SU-DHL-6 (cell line): ENCODE measurements around the gene PHTF2.

Experiments used
- H2AFZ ChIP-seq: fragments of 200-600 bp; sonication (generic); 2 replicates; pipeline ENCODE4 v1.6.1; 2014; ENCODE audit warnings: low read depth, mild to moderate bottlenecking, moderate library complexity, mixed read lengths, antibody characterized with exemption, low read length; ENCODE audit not compliant: severe bottlenecking
- H3F3A ChIP-seq: fragments of 200-600 bp; shearing (Covaris generic); 2 replicates; pipeline ENCODE4 v1.6.0; 2016; ENCODE audit warnings: antibody characterized with exemption, mild to moderate bottlenecking; ENCODE audit not compliant: insufficient read depth
- H3K27ac ChIP-seq: fragments of 200-600 bp; sonication (generic); 2 replicates; pipeline ENCODE4 v1.5.1; 2016; ENCODE audit warnings: low read depth, mild to moderate bottlenecking, low read length, moderate library complexity, mixed read lengths
- H3K27me3 ChIP-seq: fragments of 200-600 bp; sonication (generic), shearing (Covaris generic); 2 replicates; pipeline ENCODE4 v1.6.0; 2014; ENCODE audit warnings: mild to moderate bottlenecking, low read length
- H3K36me3 ChIP-seq: fragments of 200-600 bp; sonication (generic); 2 replicates; pipeline ENCODE4 v1.6.1; 2014; ENCODE audit warnings: mild to moderate bottlenecking, low read length, mixed read lengths
- H3K4me2 ChIP-seq: fragments of 300-600, 200-600 bp; shearing (Covaris generic), sonication (generic); 2 replicates; pipeline ENCODE4 v1.6.0; 2014; ENCODE audit warnings: low read length, low read depth, mild to moderate bottlenecking; ENCODE audit not compliant: poor library complexity, severe bottlenecking
- H3K4me3 ChIP-seq: fragments of 200-600 bp; sonication (generic); 2 replicates; pipeline ENCODE4 v1.5.1; 2014; ENCODE audit warnings: antibody characterized with exemption, low read length, mild to moderate bottlenecking, mixed read lengths; ENCODE audit not compliant: insufficient read depth, poor library complexity, severe bottlenecking
- H3K79me2 ChIP-seq: fragments of 200-600 bp; sonication (generic); 2 replicates; pipeline ENCODE4 v1.6.1; 2014; ENCODE audit warnings: mild to moderate bottlenecking, low read length, moderate library complexity; ENCODE audit not compliant: insufficient read depth
- H3K9ac ChIP-seq: fragments of 200-600 bp; sonication (generic); 2 replicates; pipeline ENCODE4 v1.7.0; 2014; ENCODE audit warnings: mild to moderate bottlenecking, low read length
- H3K9me2 ChIP-seq: fragments of 200-600 bp; sonication (generic); replicated peaks from 2 replicates; pipeline ENCODE4 v1.6.1; 2014; ENCODE audit warnings: low read length; ENCODE audit not compliant: insufficient read depth
- H3K9me3 ChIP-seq: fragments of 200-600 bp; sonication (generic); 2 replicates; pipeline ENCODE4 v1.6.1; 2014; ENCODE audit warnings: low read length, mixed read lengths; ENCODE audit not compliant: insufficient read depth
- H4K20me1 ChIP-seq: fragments of 200-600 bp; sonication (generic); 2 replicates; pipeline ENCODE4 v1.6.1; 2014; ENCODE audit warnings: low read depth, mild to moderate bottlenecking, antibody characterized with exemption, low read length, moderate library complexity, mixed read lengths
- CTCF ChIP-seq: fragments of 200-600 bp; sonication (generic); IDR thresholded peaks from one replicate; pipeline ENCODE4 v1.5.1; 2017; ENCODE audit warnings: antibody characterized with exemption, mild to moderate bottlenecking, low read length, moderate library complexity; ENCODE audit not compliant: insufficient read depth, poor library complexity, severe bottlenecking
- EZH2phosphoT487 ChIP-seq: fragments of 200-600 bp; sonication (generic), shearing (Covaris generic); conservative IDR thresholded peaks from 2 replicates; pipeline ENCODE4 v1.6.1; 2018; ENCODE audit warnings: mild to moderate bottlenecking, antibody characterized with exemption, low read length, moderate library complexity, mixed read lengths

The PHTF2 gene

GRCh38 chr7:77827999-77828398 is 29.4 kb downstream of the PHTF2 start:
- Histone ChIP-seq H3K36me3 (no peaks in the 10 kb centered on the region), H3K27ac (peak overlapping the region; percentile 97), H3K27me3 (no peaks in the 10 kb centered on the region), H4K20me1 (peaks cover 11% of the 10 kb centered on the region; the same call in 1 of the 2 replicates), H3K9me3 (no peaks in the 10 kb centered on the region), H3F3A (peaks cover 84% of the 10 kb centered on the region), H3K4me3 (peak overlapping the region; percentile 32), H2AFZ (no peak overlapping the region), H3K79me2 (peaks cover 97% of the 10 kb centered on the region), H3K9ac (peak overlapping the region; percentile 10; the same call in 1 of the 2 replicates), H3K9me2 (no peaks in the 10 kb centered on the region), H3K4me2 (peak overlapping the region; percentile 97)
- no peak for TF ChIP-seq EZH2phosphoT487
- no peak for TF ChIP-seq CTCF

GRCh38 chr7:77830649-77831355 is 32.2 kb downstream of the PHTF2 start:
- no peak overlapping the region for H3K4me3 ChIP-seq
- TF ChIP-seq EZH2phosphoT487 (no peak), CTCF (no peak)
- H4K20me1 ChIP-seq, result peaks cover 11% of the 10 kb centered on the region; the same call in 1 of the 2 replicates
- H3F3A ChIP-seq, result peaks cover 68% of the 10 kb centered on the region
- H2AFZ ChIP-seq, result no peak overlapping the region
- no peaks in the 10 kb centered on the region for H3K27me3 ChIP-seq
- H3K9ac ChIP-seq, result peak overlapping the region; percentile 26
- peaks cover 99% of the 10 kb centered on the region for H3K79me2 ChIP-seq
- peak overlapping the region; percentile 97 for H3K27ac ChIP-seq
- no peaks in the 10 kb centered on the region for H3K36me3 ChIP-seq
- no peaks in the 10 kb centered on the region for H3K9me3 ChIP-seq
- H3K9me2 ChIP-seq, result no peaks in the 10 kb centered on the region
- H3K4me2 ChIP-seq, result peak overlapping the region; percentile 97

- H3K9me3 ChIP-seq, result no peaks in the 10 kb centered on the region
- peaks cover 99% of the 10 kb centered on the region for H3K79me2 ChIP-seq
- H4K20me1 ChIP-seq, result peaks cover 11% of the 10 kb centered on the region; the same call in 1 of the 2 replicates
- peak overlapping the region; percentile 97 for H3K4me2 ChIP-seq
- H3K27me3 ChIP-seq, result no peaks in the 10 kb centered on the region
- peak overlapping the region; percentile 1; the same call in 1 of the 2 replicates for H3K9ac ChIP-seq
- no peaks in the 10 kb centered on the region for H3K36me3 ChIP-seq
- H3F3A ChIP-seq, result peaks cover 61% of the 10 kb centered on the region
- H3K9me2 ChIP-seq, result no peaks in the 10 kb centered on the region
- H3K4me3 ChIP-seq, result no peak overlapping the region
- peak overlapping the region; percentile 97 for H3K27ac ChIP-seq
- no peak for TF ChIP-seq EZH2phosphoT487
- TF ChIP-seq CTCF, result no peak
- no peak overlapping the region for H2AFZ ChIP-seq
Measured at GRCh38 chr7:77831481-77831880, 32.9 kb downstream of the PHTF2 start.
